Measurements from ENCODE around the gene TNRC18. TPM values are rescaled to one million over a fixed set of nuclear protein-coding genes. Genes with fewer than 3 reads are reported as not detected.

Gene TNRC18
- total RNA-seq, 1 experiment from 2014 or later, result 10.2 TPM

- Histone ChIP-seq H3K4me2 (ENCODE audit: low read depth, low read length, poor library complexity, severe bottlenecking) (no peak overlapping the region), H4K20me1 (ENCODE audit: insufficient read depth, low read depth, low read length) (no peaks in the 10 kb centered on the region; the same call in 1 of the 2 replicates), H3K4me3 (ENCODE audit: low read length) (no peak overlapping the region), H3K4me1 (ENCODE audit: low read length) (peaks cover 4% of the 10 kb centered on the region; the same call in 1 of the 2 replicates), H3K27ac (ENCODE audit: low read length) (no peak overlapping the region), H3K9me2 (replicated peaks; ENCODE audit: insufficient read depth, low read length) (no peaks in the 10 kb centered on the region), H3K9me3 (ENCODE audit: low read length) (no peaks in the 10 kb centered on the region), H3K79me2 (ENCODE audit: low read length) (peaks cover 25% of the 10 kb centered on the region), H3K36me3 (ENCODE audit: insufficient read depth, low read length) (no peaks in the 10 kb centered on the region; the same call in 1 of the 2 replicates), H3K27me3 (ENCODE audit: low read length) (no peaks in the 10 kb centered on the region), H3K9ac (ENCODE audit: low read length) (no peak overlapping the region), H2AFZ (ENCODE audit: low read length) (no peak overlapping the region)
- DNase-seq, result no peak
These were observed 29.1 kb downstream of the TNRC18 start for GRCh38 chr7:5394264-5395105.

DNA sequence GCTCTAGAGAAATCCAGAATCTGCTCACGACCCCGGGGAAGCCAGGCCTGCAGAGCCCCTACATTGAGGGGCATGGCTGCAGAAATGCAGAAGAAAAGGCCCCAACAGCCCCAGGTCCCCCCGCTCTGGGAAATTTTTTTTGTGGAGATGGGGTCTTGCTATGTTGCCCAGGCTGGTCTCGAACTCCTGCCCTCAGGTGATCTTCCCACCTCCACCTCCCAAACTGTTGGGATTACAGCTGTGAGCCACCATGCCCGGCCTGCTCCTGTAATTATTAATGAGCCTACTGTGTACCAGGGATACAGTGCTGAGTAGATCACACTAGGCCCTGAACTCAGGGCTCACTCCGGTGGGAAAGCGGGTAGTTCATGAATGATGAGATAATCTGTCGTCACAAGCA lies 29.9 kb downstream of the TNRC18 start:
- Histone ChIP-seq H4K20me1 (ENCODE audit: insufficient read depth, low read depth, low read length) (no peaks in the 10 kb centered on the region; the same call in 1 of the 2 replicates), H2AFZ (ENCODE audit: low read length) (no peak overlapping the region), H3K36me3 (ENCODE audit: insufficient read depth, low read length) (no peaks in the 10 kb centered on the region; the same call in 1 of the 2 replicates), H3K79me2 (ENCODE audit: low read length) (peaks cover 25% of the 10 kb centered on the region), H3K9me2 (replicated peaks; ENCODE audit: insufficient read depth, low read length) (no peaks in the 10 kb centered on the region), H3K4me3 (ENCODE audit: low read length) (no peak overlapping the region), H3K9me3 (ENCODE audit: low read length) (no peaks in the 10 kb centered on the region), H3K27me3 (ENCODE audit: low read length) (no peaks in the 10 kb centered on the region), H3K27ac (ENCODE audit: low read length) (no peak overlapping the region), H3K9ac (ENCODE audit: low read length) (no peak overlapping the region), H3K4me2 (ENCODE audit: low read depth, low read length, poor library complexity, severe bottlenecking) (no peak overlapping the region), H3K4me1 (ENCODE audit: low read length) (peaks cover 4% of the 10 kb centered on the region; the same call in 1 of the 2 replicates)
- no peak for DNase-seq

GRCh38 chr7:5393328-5393727 lies 30.3 kb downstream of the TNRC18 start:
- Histone ChIP-seq H3K9ac (ENCODE audit: low read length) (no peak overlapping the region), H3K4me3 (ENCODE audit: low read length) (no peak overlapping the region), H2AFZ (ENCODE audit: low read length) (no peak overlapping the region), H3K27ac (ENCODE audit: low read length) (no peak overlapping the region), H3K36me3 (ENCODE audit: insufficient read depth, low read length) (no peaks in the 10 kb centered on the region; the same call in 1 of the 2 replicates), H3K27me3 (ENCODE audit: low read length) (no peaks in the 10 kb centered on the region), H3K4me2 (ENCODE audit: low read depth, low read length, poor library complexity, severe bottlenecking) (no peak overlapping the region), H4K20me1 (ENCODE audit: insufficient read depth, low read depth, low read length) (no peaks in the 10 kb centered on the region; the same call in 1 of the 2 replicates), H3K4me1 (ENCODE audit: low read length) (peaks cover 4% of the 10 kb centered on the region; the same call in 1 of the 2 replicates), H3K9me2 (replicated peaks; ENCODE audit: insufficient read depth, low read length) (no peaks in the 10 kb centered on the region), H3K79me2 (ENCODE audit: low read length) (peaks cover 25% of the 10 kb centered on the region), H3K9me3 (ENCODE audit: low read length) (no peaks in the 10 kb centered on the region)
- no peak for DNase-seq

GRCh38 chr7:5390918-5391317 lies 32.7 kb downstream of the TNRC18 start:
- Histone ChIP-seq H3K9me2 (replicated peaks; ENCODE audit: insufficient read depth, low read length) (no peaks in the 10 kb centered on the region), H3K27ac (ENCODE audit: low read length) (no peak overlapping the region), H3K9me3 (ENCODE audit: low read length) (no peaks in the 10 kb centered on the region), H3K36me3 (ENCODE audit: insufficient read depth, low read length) (peaks cover 3% of the 10 kb centered on the region; the same call in 1 of the 2 replicates), H4K20me1 (ENCODE audit: insufficient read depth, low read depth, low read length) (no peaks in the 10 kb centered on the region; the same call in 1 of the 2 replicates), H3K79me2 (ENCODE audit: low read length) (peaks cover 20% of the 10 kb centered on the region), H3K27me3 (ENCODE audit: low read length) (no peaks in the 10 kb centered on the region), H3K4me1 (ENCODE audit: low read length) (no peaks in the 10 kb centered on the region), H3K4me3 (ENCODE audit: low read length) (no peak overlapping the region), H3K9ac (ENCODE audit: low read length) (no peak overlapping the region), H3K4me2 (ENCODE audit: low read depth, low read length, poor library complexity, severe bottlenecking) (no peak overlapping the region), H2AFZ (ENCODE audit: low read length) (no peak overlapping the region)
- no peak for DNase-seq

- H4K20me1 ChIP-seq (ENCODE audit: insufficient read depth, low read depth, low read length), result no peaks in the 10 kb centered on the region; the same call in 1 of the 2 replicates
- H3K27me3 ChIP-seq (ENCODE audit: low read length), result no peaks in the 10 kb centered on the region
- H3K27ac ChIP-seq (ENCODE audit: low read length), result no peak overlapping the region
- no peak overlapping the region for H3K9ac ChIP-seq (ENCODE audit: low read length)
- DNase-seq, result no peak
- no peak overlapping the region for H3K4me2 ChIP-seq (ENCODE audit: low read depth, low read length, poor library complexity, severe bottlenecking)
- H3K9me3 ChIP-seq (ENCODE audit: low read length), result no peaks in the 10 kb centered on the region
- peaks cover 15% of the 10 kb centered on the region for H3K79me2 ChIP-seq (ENCODE audit: low read length)
- H2AFZ ChIP-seq (ENCODE audit: low read length), result no peak overlapping the region
- H3K36me3 ChIP-seq (ENCODE audit: insufficient read depth, low read length), result peaks cover 3% of the 10 kb centered on the region; the same call in 1 of the 2 replicates
- H3K4me3 ChIP-seq (ENCODE audit: low read length), result no peak overlapping the region
- H3K4me1 ChIP-seq (ENCODE audit: low read length), result no peaks in the 10 kb centered on the region
- no peaks in the 10 kb centered on the region for H3K9me2 ChIP-seq (replicated peaks; ENCODE audit: insufficient read depth, low read length)
These were observed 34.7 kb downstream of the TNRC18 start for GRCh38 chr7:5388905-5389433.

DNA sequence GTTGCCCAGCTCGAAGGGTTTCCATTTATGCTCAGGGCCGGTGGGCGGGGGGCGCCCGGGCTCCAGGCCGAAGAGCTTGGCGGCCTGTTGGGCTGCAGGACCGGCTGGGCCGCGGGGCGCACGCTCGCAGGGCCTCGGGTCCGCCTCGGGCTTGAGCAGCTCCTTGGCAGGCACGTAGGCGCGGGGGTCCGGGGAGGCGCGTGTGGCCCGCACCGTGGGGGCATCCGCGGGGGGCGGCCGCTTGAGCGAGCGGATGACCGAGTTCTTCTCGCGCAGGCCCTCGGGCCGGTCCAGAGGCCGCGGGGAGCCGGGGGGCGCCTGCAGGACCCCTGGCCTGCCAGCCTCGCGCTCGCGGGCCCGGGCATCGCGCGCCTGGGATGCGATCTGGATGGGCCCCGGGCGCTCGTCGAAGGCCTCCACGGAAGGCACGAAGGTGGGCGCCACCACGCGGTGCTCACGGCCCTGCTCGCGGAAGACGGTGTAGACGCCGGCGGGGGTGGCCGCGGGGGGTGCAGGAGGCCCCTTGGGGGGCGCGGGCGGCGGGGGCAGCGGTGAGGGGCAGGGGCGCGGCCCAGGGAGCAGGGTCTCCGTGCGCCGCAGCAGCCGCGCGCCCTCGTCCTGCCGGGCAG lies 35.2 kb downstream of the TNRC18 start:
- no peak overlapping the region for H3K4me2 ChIP-seq (ENCODE audit: low read depth, low read length, poor library complexity, severe bottlenecking)
- 0 out of 2 replicates have a peak, but pooled peaks cover 3% of the 10 kb centered on the region for H3K36me3 ChIP-seq (ENCODE audit: insufficient read depth, low read length)
- H2AFZ ChIP-seq (ENCODE audit: low read length), result no peak overlapping the region
- H3K9ac ChIP-seq (ENCODE audit: low read length), result no peak overlapping the region
- no peak for DNase-seq
- H3K9me3 ChIP-seq (ENCODE audit: low read length), result no peaks in the 10 kb centered on the region
- H3K4me1 ChIP-seq (ENCODE audit: low read length), result no peaks in the 10 kb centered on the region
- H3K79me2 ChIP-seq (ENCODE audit: low read length), result peaks cover 17% of the 10 kb centered on the region
- H3K27ac ChIP-seq (ENCODE audit: low read length), result no peak overlapping the region
- no peak overlapping the region for H3K4me3 ChIP-seq (ENCODE audit: low read length)
- no peaks in the 10 kb centered on the region; the same call in 1 of the 2 replicates for H4K20me1 ChIP-seq (ENCODE audit: insufficient read depth, low read depth, low read length)
- no peaks in the 10 kb centered on the region for H3K9me2 ChIP-seq (replicated peaks; ENCODE audit: insufficient read depth, low read length)
- no peaks in the 10 kb centered on the region for H3K27me3 ChIP-seq (ENCODE audit: low read length)

- no peaks in the 10 kb centered on the region for H3K27me3 ChIP-seq (ENCODE audit: low read length)
- no peaks in the 10 kb centered on the region for H3K4me1 ChIP-seq (ENCODE audit: low read length)
- H3K27ac ChIP-seq (ENCODE audit: low read length), result no peak overlapping the region
- no peak overlapping the region for H2AFZ ChIP-seq (ENCODE audit: low read length)
- 0 out of 2 replicates have a peak, but pooled peaks cover 3% of the 10 kb centered on the region for H3K36me3 ChIP-seq (ENCODE audit: insufficient read depth, low read length)
- peaks cover 23% of the 10 kb centered on the region for H3K79me2 ChIP-seq (ENCODE audit: low read length)
- peaks cover under 1% of the 10 kb centered on the region; the same call in 1 of the 2 replicates for H4K20me1 ChIP-seq (ENCODE audit: insufficient read depth, low read depth, low read length)
- no peak overlapping the region for H3K4me3 ChIP-seq (ENCODE audit: low read length)
- H3K9me2 ChIP-seq (replicated peaks; ENCODE audit: insufficient read depth, low read length), result no peaks in the 10 kb centered on the region
- H3K9ac ChIP-seq (ENCODE audit: low read length), result no peak overlapping the region
- H3K9me3 ChIP-seq (ENCODE audit: low read length), result no peaks in the 10 kb centered on the region
- no peak for DNase-seq
- no peak overlapping the region for H3K4me2 ChIP-seq (ENCODE audit: low read depth, low read length, poor library complexity, severe bottlenecking)
These were observed 35.9 kb downstream of the TNRC18 start for GRCh38 chr7:5387711-5388245.

DNA sequence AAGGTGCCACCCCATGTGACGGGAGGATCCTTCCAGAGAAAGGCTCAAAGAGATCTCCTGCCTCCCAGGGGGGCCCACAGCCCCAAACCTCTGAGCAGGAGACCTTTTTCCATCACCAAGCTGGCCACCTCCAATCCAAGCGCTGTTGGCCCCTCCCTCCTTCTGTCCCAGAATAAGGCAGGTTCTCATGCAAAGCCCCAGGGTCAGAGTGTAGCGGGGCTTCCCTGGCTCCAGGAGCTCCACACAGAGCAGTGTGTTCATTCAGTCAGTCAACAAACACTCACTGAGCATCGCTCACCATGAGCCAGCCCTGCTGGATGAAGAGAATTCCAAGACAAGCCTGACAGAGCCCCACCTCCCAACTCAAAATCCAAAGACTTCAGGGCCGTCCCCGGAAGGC lies 39.0 kb downstream of the TNRC18 start:
- no peaks in the 10 kb centered on the region for H3K4me1 ChIP-seq (ENCODE audit: low read length)
- H3K4me3 ChIP-seq (ENCODE audit: low read length), result no peak overlapping the region
- H3K4me2 ChIP-seq (ENCODE audit: low read depth, low read length, poor library complexity, severe bottlenecking), result no peak overlapping the region
- no peak for DNase-seq
- H2AFZ ChIP-seq (ENCODE audit: low read length), result no peak overlapping the region
- no peaks in the 10 kb centered on the region for H3K27me3 ChIP-seq (ENCODE audit: low read length)
- peaks cover 52% of the 10 kb centered on the region for H3K79me2 ChIP-seq (ENCODE audit: low read length)
- no peak overlapping the region for H3K9ac ChIP-seq (ENCODE audit: low read length)
- no peaks in the 10 kb centered on the region for H3K9me2 ChIP-seq (replicated peaks; ENCODE audit: insufficient read depth, low read length)
- no peak overlapping the region for H3K27ac ChIP-seq (ENCODE audit: low read length)
- H3K9me3 ChIP-seq (ENCODE audit: low read length), result no peaks in the 10 kb centered on the region
- 0 out of 2 replicates have a peak, but pooled peaks cover 3% of the 10 kb centered on the region for H3K36me3 ChIP-seq (ENCODE audit: insufficient read depth, low read length)
- peaks cover 14% of the 10 kb centered on the region for H4K20me1 ChIP-seq (ENCODE audit: insufficient read depth, low read depth, low read length)
